Psoas muscle (tissue), 8 donors: ENCODE measurements around the gene GATA2. TPM values are rescaled to one million over a fixed set of nuclear protein-coding genes. Genes with fewer than 3 reads are reported as not detected.

Experiments
- ATAC-seq, 4 donors: fragments of 200-7000 bp; cut with Tn5 transposase; one replicate each; pipeline ENCODE4 v1.9.1; 2020; ENCODE audit warnings: moderate library complexity in 3 of 4, mild to moderate bottlenecking in 2 of 4
- DNase-seq, 2 donors: peaks; one replicate each; pipeline ENCODE4 v3.0.0-alpha.2; 2020
- H3K27ac ChIP-seq: fragments of 200-600 bp; one replicate; pipeline ENCODE4 v1.8.0; 2022
- H3K27me3 ChIP-seq, 3 donors: fragments of 200-600 bp in 1 of 3; one replicate each; pipeline versions ENCODE4 v1.6.1 to v1.8.0; 2013 to 2022; ENCODE audit warnings: low read length in 2 of 3, mild to moderate bottlenecking in 2 of 3, moderate library complexity in 1 of 3; ENCODE audit not compliant: insufficient read depth in 3 of 3
- H3K36me3 ChIP-seq, 2 donors: fragments of 200-600 bp in 1 of 2; one replicate each; pipeline versions ENCODE4 v1.6.1 to v1.8.0; 2013 to 2022; ENCODE audit warnings: low read depth in 1 of 2, mild to moderate bottlenecking in 1 of 2, moderate library complexity in 1 of 2; ENCODE audit not compliant: insufficient read depth in 1 of 2
- H3K4me1 ChIP-seq: fragments of 200-600 bp; one replicate; pipeline ENCODE4 v1.8.0; 2022
- H3K4me3 ChIP-seq: fragments of 200-600 bp; one replicate; pipeline ENCODE4 v1.8.0; 2022; ENCODE audit warnings: mild to moderate bottlenecking
- H3K9me3 ChIP-seq: fragments of 200-600 bp; one replicate; pipeline ENCODE4 v1.8.0; 2022
- WGBS, 3 donors: extraction: QIAGEN DNeasy Blood & Tissue Kit; methylation state at CpG; one replicate each; pipeline versions ENCODE4 v1.1.6 to v1.1.7; 2013; 5-methylcytosine and 5-hydroxymethylcytosine counted together
- intact Hi-C, 2 donors: fragments of 100-400 bp; cut with DNase I; formaldehyde crosslinking; loops; one replicate each; pipeline versions ENCODE4 v1.11.0 to v1.14.2; 2022
- polyA plus RNA-seq, 3 donors: library from polyadenylated mRNA; stranded (reverse); fragments of 200-250 nt; gene quantifications; one replicate each; pipeline ENCODE4 v1.2.3, GENCODE V29; 2013
- total RNA-seq, 4 donors: library from RNA; stranded (reverse); fragmentation: NEBNext Ultra II Directional in 2 of 4; extraction: Animal tissue kit (Norgen Biotek cat#: 25700) in 2 of 4; gene quantifications; one replicate each; pipeline versions ENCODE4 v1.2.1 to v1.2.4, GENCODE V29; 2021 to 2023
- TF ChIP-seq, protein P1 (sequence below): fragments of 200-600 bp; IDR thresholded peaks from one replicate; pipeline ENCODE4 v1.8.0; 2022; ENCODE audit warnings: antibody characterized with exemption
- donor health status: healthy with polysubstance abuse.
- donor health status: DM: no; HTN: no; CAD: no; lungs with moderate emphysema.
- donor health status: Bipolar disorder and iron deficiency.
- donor health status: healthy.
- donor health status: DM: yes; HTN: yes; CAD: no.
- donor health status: DM: no; HTN: no; CAD: no.
- donor health status: DM: no; HTN: no; CAD: no.
- donor health status: DM: yes; HTN: yes; CAD: no.

Gene GATA2
- total and polyA plus RNA-seq, 7 donors = 4.2 to 8.8 (median 6.5) TPM

DNA sequence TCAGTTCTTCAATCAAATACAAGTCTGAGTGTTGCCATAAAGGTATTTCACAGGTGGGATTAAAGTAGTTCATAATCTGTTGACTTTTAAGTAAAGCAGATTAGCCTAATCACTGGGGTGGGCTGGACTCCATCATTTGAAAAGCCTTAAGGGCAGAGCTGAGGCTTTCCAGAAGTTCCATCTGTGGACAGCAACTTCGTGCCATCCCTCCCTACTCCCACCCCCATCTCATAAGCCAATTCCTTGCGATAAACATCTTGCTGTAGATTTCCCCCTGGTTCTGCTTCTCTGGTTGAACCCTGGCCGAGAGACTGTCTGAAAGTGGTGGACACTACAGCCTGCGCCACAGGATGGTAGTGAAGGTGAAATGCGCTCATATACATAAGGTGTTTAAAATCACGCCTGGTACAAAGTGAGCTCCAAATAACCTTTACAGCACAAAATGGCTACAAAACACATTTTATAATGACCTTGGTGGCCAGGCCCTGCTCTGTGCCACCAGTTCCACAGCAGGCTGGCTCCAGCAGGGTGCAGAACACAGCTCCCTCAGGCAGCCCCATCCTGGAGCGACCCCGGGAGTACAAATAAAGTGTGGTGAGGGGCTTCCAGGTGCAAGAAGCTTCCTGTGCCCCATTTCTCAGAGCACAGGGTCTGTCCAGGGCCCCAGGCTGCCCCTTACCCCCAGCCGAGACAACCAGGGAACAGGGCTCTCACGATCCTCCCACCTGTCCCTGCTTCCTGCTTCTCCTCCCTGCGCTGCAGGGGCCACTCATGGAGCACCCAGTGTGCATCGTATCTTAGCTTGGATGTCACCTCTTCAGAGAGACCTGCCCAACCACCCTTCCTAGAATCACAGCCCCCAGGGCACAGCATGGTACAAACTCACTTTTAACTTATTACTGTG, 25.8 kb upstream of the GATA2 start:
- no peak overlapping the region for H3K27ac ChIP-seq
- 76 to 80% (median 77%) methylated on average over 12 of the region's 12 CpGs for WGBS, 3 donors
- no peaks in the 10 kb centered on the region for H3K4me1 ChIP-seq
- H3K9me3 ChIP-seq = peaks cover 8% of the 10 kb centered on the region
- intact Hi-C loops = no loop called here
- DNase-seq (no peak), ATAC-seq (no peak)
- H3K27me3 ChIP-seq = peaks cover 0 to 10% (median 1%) of the 10 kb centered on the region in 3 donors
- H3K4me3 ChIP-seq = no peak overlapping the region
- TF ChIP-seq, protein P1, sequence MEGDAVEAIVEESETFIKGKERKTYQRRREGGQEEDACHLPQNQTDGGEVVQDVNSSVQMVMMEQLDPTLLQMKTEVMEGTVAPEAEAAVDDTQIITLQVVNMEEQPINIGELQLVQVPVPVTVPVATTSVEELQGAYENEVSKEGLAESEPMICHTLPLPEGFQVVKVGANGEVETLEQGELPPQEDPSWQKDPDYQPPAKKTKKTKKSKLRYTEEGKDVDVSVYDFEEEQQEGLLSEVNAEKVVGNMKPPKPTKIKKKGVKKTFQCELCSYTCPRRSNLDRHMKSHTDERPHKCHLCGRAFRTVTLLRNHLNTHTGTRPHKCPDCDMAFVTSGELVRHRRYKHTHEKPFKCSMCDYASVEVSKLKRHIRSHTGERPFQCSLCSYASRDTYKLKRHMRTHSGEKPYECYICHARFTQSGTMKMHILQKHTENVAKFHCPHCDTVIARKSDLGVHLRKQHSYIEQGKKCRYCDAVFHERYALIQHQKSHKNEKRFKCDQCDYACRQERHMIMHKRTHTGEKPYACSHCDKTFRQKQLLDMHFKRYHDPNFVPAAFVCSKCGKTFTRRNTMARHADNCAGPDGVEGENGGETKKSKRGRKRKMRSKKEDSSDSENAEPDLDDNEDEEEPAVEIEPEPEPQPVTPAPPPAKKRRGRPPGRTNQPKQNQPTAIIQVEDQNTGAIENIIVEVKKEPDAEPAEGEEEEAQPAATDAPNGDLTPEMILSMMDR = no peak
- H3K36me3 ChIP-seq = no peaks in the 10 kb centered on the region

DNA sequence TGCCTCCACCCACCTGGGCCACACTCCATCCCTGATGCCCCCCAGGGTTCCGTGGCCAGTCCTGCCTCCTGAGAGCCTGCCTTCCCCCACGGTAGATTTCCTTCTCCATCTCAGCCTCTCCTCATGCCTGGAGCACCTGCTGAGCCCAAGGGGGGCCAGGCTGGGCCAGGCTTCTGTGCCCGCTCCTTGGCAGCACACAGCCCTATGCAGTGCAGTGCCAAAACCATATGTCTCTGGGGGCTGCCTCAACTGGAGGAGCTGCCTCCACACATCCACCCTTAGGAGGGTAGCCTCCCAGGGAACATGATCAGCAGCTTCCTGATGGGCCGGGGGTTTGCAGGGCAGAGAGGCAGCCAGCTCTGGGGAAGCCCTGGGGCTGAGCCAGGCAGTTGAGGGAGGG, 24.6 kb upstream of the GATA2 start:
- no peaks in the 10 kb centered on the region for H3K4me1 ChIP-seq
- no peak overlapping the region for H3K4me3 ChIP-seq
- ATAC-seq (no peak), DNase-seq (no peak)
- 35 to 50% (median 49%) methylated on average over 4 of the region's 4 CpGs for WGBS, 3 donors
- H3K27ac ChIP-seq = no peak overlapping the region
- peaks cover 17% of the 10 kb centered on the region for H3K9me3 ChIP-seq
- TF ChIP-seq, protein P1 = no peak
- H3K36me3 ChIP-seq = no peaks in the 10 kb centered on the region
- peaks cover 0 to 2% (median 0%) of the 10 kb centered on the region in 3 donors for H3K27me3 ChIP-seq
- intact Hi-C loops = no loop called here

DNA sequence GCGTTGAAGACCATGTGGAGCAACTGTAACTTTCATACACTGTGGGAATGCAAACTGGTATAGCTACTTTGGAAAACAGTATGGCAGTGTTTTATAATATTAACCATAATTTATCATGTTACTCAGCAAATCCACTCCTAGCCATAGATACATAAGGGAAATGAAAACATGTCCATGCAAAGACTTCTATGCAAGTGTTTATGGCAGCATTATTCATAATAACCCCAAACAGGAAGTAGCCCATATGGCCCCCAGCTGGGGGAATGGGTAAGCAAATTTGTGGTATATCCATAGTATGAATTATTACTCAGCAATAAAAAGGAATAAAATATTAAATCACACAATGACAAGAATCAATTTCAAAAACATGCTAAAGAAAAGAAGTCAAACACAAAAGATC, 23.0 kb upstream of the GATA2 start:
- Histone ChIP-seq H3K4me3 (no peak overlapping the region), H3K27me3 (no peaks in the 10 kb centered on the region), H3K27ac (no peak overlapping the region), H3K36me3 (no peaks in the 10 kb centered on the region), H3K4me1 (no peaks in the 10 kb centered on the region), H3K9me3 (peaks cover 17% of the 10 kb centered on the region)
- intact Hi-C loops = no loop called here
- DNase-seq (no peak), ATAC-seq (no peak)
- TF ChIP-seq, protein P1 = no peak
- WGBS, 3 donors = 88 to 94% (median 91%) methylated on average over 1 of the region's 1 CpG

DNA sequence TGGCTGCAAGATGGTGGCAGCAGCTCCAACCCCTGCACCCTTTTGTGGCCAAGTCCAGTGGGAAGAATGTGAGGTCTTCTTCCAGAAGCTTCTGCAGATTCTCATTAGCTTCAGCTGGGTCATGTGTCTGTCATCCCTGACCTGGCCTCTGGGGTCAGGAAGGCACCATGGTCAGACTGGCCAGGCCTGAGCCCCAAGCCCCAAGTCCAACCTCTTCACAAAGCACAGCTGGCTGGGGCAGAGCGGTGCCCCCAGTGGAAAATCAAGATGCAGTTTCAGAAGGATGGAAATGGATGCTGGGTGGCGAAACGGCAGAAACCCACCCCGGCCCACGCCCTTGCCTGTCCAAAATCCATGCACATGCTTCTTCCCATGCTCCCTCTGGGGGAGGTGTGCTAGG, 15.9 kb upstream of the GATA2 start:
- Histone ChIP-seq H3K9me3 (peaks cover 9% of the 10 kb centered on the region), H3K36me3 (no peaks in the 10 kb centered on the region), H3K4me1 (no peaks in the 10 kb centered on the region), H3K27me3 (peaks cover 0 to 11% (median 0%) of the 10 kb centered on the region in 3 donors), H3K4me3 (no peak overlapping the region), H3K27ac (no peak overlapping the region)
- intact Hi-C loops = no loop called here
- TF ChIP-seq, protein P1 = no peak
- DNase-seq (no peak), ATAC-seq (no peak)
- WGBS, 3 donors = 77 to 80% (median 79%) methylated on average over 5 of the region's 5 CpGs
